Hepatocyte (in vitro differentiated cells): Measurements from ENCODE around the gene SLC22A12. TPM values are rescaled to one million over a fixed set of nuclear protein-coding genes. Genes with fewer than 3 reads are reported as not detected.
"Not testable (repeated sequence)": the region's sequence is repeated elsewhere in the genome, so short reads cannot be mapped to it uniquely, and the experiment has no call there.

Experiments
- DNase-seq: peaks from one replicate; pipeline ENCODE4 v3.0.0-alpha.2; 2016; ENCODE audit warnings: low spot score
- H2AFZ ChIP-seq: fragments of 200-600 bp; sonication (generic); 2 replicates; pipeline ENCODE4 v1.6.0; 2016; ENCODE audit warnings: antibody characterized with exemption, mild to moderate bottlenecking
- H3K27ac ChIP-seq: fragments of 200-600 bp; sonication (generic); 2 replicates; pipeline ENCODE4 v1.5.1; 2016; ENCODE audit warnings: mild to moderate bottlenecking
- H3K27me3 ChIP-seq: fragments of 200-600 bp; sonication (generic); 2 replicates; pipeline ENCODE4 v1.6.1; 2016
- H3K36me3 ChIP-seq: fragments of 200-600 bp; sonication (generic); replicated peaks from 2 replicates; pipeline ENCODE4 v1.5.1; 2016; ENCODE audit warnings: low read depth; ENCODE audit not compliant: insufficient read depth
- H3K4me1 ChIP-seq: fragments of 200-600 bp; sonication (generic); 2 replicates; pipeline ENCODE4 v1.5.1; 2016; ENCODE audit warnings: mild to moderate bottlenecking, moderate library complexity; ENCODE audit not compliant: insufficient read depth
- H3K4me2 ChIP-seq: fragments of 200-600 bp; sonication (generic); 2 replicates; pipeline ENCODE4 v1.6.0; 2016
- H3K4me3 ChIP-seq: fragments of 200-600 bp; sonication (generic); 2 replicates; pipeline ENCODE4 v1.5.1; 2016; ENCODE audit warnings: mild to moderate bottlenecking
- H3K79me2 ChIP-seq: fragments of 200-600 bp; sonication (generic); 2 replicates; pipeline ENCODE4 v1.6.0; 2017; ENCODE audit warnings: mild to moderate bottlenecking
- H3K9me2 ChIP-seq: fragments of 200-600 bp; sonication (generic); replicated peaks from 2 replicates; pipeline ENCODE4 v1.6.0; 2017; ENCODE audit warnings: mild to moderate bottlenecking; ENCODE audit not compliant: insufficient read depth
- H3K9me3 ChIP-seq: fragments of 200-600 bp; sonication (generic); 2 replicates; pipeline ENCODE4 v1.5.1; 2016; ENCODE audit warnings: low read depth, mild to moderate bottlenecking
- H4K20me1 ChIP-seq: fragments of 200-600 bp; sonication (generic); 2 replicates; pipeline ENCODE4 v1.6.0; 2016; ENCODE audit warnings: mild to moderate bottlenecking; ENCODE audit not compliant: insufficient read depth, poor library complexity, severe bottlenecking
- EZH2 ChIP-seq: fragments of 200-600 bp; sonication (generic); IDR thresholded peaks from 2 replicates; pipeline ENCODE4 v1.6.1; 2016; ENCODE audit warnings: antibody characterized with exemption, mild to moderate bottlenecking, borderline replicate concordance
- EZH2phosphoT487 ChIP-seq: fragments of 200-600 bp; sonication (generic); IDR thresholded peaks from one replicate; pipeline ENCODE4 v1.6.1; 2018; ENCODE audit warnings: antibody characterized with exemption, mild to moderate bottlenecking, low read depth, moderate library complexity; ENCODE audit not compliant: unreplicated experiment, severe bottlenecking
- WGBS: methylation state at CpG from one replicate; pipeline ENCODE4 v1.1.6; 2016; ENCODE audit warnings: low lambda C conversion rate; ENCODE audit errors: missing lambda C conversion rate; 5-methylcytosine and 5-hydroxymethylcytosine counted together
- polyA plus RNA-seq: library from polyadenylated mRNA; unstranded; fragments of >200 nt; fragmentation: Nextera tagmentation; extraction: Ambion mirVana; gene quantifications from 2 replicates; pipeline ENCODE4 v1.2.1, GENCODE V29; 2016
- total RNA-seq: library from RNA; depleted of rRNA; stranded (reverse); fragments of >200 nt; gene quantifications from 2 replicates; pipeline ENCODE4 v1.2.3, GENCODE V29; 2014
- TF ChIP-seq, protein P1 (sequence below): fragments of 200-600 bp; sonication (generic); IDR thresholded peaks from 2 replicates; pipeline ENCODE4 v1.5.1; 2016; ENCODE audit warnings: antibody characterized with exemption, mild to moderate bottlenecking; ENCODE audit not compliant: poor library complexity

The SLC22A12 gene
- total and polyA plus RNA-seq, 2 experiments from 2014 or later = 0.11 TPM; not detected in 1

DNA sequence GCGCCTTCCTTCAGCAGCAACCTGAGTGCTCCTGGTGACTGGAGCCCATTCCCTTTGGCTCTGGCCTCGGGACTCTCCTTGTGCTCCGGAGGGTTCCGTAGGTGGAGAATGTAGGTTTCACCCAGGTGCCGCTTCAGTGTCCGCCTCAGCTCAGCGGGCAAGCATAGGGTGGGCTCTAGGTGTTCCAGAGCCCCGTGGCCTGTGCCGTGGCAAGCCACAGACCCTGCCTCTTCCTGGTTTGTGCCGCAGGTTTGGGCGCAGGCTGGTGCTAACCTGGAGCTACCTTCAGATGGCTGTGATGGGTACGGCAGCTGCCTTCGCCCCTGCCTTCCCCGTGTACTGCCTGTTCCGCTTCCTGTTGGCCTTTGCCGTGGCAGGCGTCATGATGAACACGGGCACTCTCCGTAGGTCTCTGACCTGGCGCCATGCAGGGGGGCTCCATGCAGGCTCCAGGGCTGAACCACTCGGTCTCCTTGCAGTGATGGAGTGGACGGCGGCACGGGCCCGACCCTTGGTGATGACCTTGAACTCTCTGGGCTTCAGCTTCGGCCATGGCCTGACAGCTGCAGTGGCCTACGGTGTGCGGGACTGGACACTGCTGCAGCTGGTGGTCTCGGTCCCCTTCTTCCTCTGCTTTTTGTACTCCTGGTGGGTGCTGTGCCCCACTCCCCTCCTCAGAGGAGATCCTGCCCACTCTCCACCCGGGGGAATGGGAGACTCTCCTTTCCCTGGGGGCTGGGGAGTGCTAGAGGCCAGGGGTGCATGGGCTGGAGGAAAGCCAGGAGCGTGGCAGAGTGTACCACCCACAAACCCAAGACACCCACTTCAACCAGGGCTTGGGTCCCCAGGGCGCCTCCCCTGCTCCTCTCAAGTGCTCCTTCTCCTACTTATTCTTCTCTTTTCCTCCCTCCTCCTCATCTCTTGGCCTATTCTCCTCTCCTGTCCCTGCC, 2.4 kb downstream of the SLC22A12 start:
- TF ChIP-seq EZH2phosphoT487 = no peak
- no peak for TF ChIP-seq EZH2
- TF ChIP-seq, protein P1, sequence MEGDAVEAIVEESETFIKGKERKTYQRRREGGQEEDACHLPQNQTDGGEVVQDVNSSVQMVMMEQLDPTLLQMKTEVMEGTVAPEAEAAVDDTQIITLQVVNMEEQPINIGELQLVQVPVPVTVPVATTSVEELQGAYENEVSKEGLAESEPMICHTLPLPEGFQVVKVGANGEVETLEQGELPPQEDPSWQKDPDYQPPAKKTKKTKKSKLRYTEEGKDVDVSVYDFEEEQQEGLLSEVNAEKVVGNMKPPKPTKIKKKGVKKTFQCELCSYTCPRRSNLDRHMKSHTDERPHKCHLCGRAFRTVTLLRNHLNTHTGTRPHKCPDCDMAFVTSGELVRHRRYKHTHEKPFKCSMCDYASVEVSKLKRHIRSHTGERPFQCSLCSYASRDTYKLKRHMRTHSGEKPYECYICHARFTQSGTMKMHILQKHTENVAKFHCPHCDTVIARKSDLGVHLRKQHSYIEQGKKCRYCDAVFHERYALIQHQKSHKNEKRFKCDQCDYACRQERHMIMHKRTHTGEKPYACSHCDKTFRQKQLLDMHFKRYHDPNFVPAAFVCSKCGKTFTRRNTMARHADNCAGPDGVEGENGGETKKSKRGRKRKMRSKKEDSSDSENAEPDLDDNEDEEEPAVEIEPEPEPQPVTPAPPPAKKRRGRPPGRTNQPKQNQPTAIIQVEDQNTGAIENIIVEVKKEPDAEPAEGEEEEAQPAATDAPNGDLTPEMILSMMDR = no peak
- 91% methylated on average over 32 of the region's 32 CpGs for WGBS
- no peaks in the 10 kb centered on the region for H3K9me2 ChIP-seq

DNA sequence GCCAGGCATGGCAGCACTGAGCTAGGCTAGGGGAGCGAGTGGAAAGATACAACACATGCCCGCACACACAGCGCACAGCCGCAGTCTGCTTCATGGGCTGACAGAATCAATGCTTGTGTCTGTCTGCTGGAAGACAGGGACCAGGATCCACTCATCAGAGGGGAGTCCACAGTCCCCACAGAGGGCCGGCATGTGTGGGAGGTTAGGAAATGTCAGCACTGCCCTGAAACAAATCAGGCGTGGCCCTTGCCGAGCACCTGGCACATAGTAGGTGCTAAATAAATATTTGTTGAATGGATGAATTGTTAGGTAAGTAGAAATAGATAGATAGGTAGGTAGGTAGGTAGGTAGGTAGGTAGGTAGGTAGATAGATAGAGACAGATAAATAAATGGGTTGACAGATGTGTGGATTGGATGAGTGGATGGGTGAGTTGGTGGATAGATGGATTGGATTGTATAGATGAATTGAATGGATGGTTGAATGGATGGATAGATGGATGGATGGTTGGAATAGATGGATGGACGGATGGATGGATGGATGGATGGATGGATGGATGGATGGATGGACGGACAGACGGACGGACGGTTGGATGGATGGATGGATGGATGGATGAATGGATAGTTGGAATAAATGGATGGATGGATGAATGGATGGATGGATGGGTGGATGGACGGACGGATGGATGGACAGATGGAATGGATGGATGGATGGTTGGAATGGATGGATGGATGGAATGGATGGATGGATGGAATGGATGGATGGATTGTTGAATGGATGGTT, 3.3 kb downstream of the SLC22A12 start:
- Histone ChIP-seq H3K27me3 (no peaks in the 10 kb centered on the region), H2AFZ (no peak overlapping the region), H3K4me2 (no peak overlapping the region), H3K36me3 (no peaks in the 10 kb centered on the region), H3K79me2 (no peaks in the 10 kb centered on the region), H3K4me3 (no peak overlapping the region), H3K27ac (no peak overlapping the region), H3K9me3 (no peaks in the 10 kb centered on the region), H3K9me2 (no peaks in the 10 kb centered on the region), H4K20me1 (no peaks in the 10 kb centered on the region), H3K4me1 (no peaks in the 10 kb centered on the region)
- 93% methylated on average over 14 of the region's 14 CpGs for WGBS
- no peak for DNase-seq
- TF ChIP-seq EZH2phosphoT487 = no peak
- TF ChIP-seq, protein P1 = no peak
- no peak for TF ChIP-seq EZH2

More for the DNA sequence above, 2.4 kb downstream of the SLC22A12 start:
- Histone ChIP-seq H3K4me2 (no peak overlapping the region), H3K27ac (no peak overlapping the region), H3K36me3 (no peaks in the 10 kb centered on the region), H3K79me2 (no peaks in the 10 kb centered on the region), H2AFZ (no peak overlapping the region), H3K27me3 (no peaks in the 10 kb centered on the region), H3K4me1 (no peaks in the 10 kb centered on the region), H3K4me3 (no peak overlapping the region), H3K9me3 (no peaks in the 10 kb centered on the region), H4K20me1 (no peaks in the 10 kb centered on the region)
- DNase-seq = no peak

DNA sequence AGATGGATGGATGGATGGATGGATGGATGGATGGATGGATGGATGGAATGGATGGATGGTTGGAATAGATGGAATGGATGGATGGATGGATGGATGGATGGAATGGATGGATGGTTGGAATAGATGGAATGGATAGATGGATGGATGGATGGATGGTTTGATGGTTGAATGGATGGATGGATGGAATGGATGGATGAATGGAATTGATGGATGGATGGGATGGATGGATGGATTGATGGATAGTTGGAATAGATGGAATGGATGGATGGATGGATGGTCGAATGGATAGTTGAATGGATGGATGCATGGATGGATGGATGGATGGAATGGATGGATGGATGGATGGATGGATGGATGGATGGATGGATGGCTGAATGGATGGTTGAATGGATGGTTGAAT, 4.9 kb downstream of the SLC22A12 start:
- H3K4me3 ChIP-seq, DNase-seq, H3K79me2 ChIP-seq, H3K36me3 ChIP-seq, H2AFZ ChIP-seq, H3K27ac ChIP-seq, H3K9me2 ChIP-seq, H3K4me1 ChIP-seq, H3K4me2 ChIP-seq, H3K27me3 ChIP-seq, H3K9me3 ChIP-seq, H4K20me1 ChIP-seq: not testable (repeated sequence)
- WGBS = 70% methylated on average over 1 of the region's 1 CpG

DNA sequence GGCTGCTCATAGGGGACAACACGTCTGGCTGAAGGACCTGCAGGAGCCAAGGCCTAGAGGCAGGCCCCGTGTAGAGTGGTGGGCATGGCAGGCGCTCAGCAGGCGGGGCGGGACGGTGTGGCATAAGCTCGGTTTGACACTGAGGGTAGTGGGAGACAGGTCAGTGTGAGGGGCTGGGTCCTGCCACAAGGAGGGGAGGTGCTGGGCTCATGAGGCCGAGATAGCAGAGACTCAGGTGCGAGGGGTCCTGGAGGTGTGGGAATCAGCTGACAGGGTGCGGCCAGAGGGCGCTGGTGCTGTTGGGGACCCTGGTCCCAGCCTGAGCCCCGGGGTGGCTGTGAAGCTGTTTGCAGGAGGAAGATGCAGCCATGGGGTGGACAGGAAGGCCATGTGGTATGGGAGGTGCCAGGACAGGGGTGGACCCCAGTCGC, 6.7 kb downstream of the SLC22A12 start:
- no peaks in the 10 kb centered on the region for H3K9me3 ChIP-seq
- no peak overlapping the region for H3K4me2 ChIP-seq
- no peaks in the 10 kb centered on the region for H3K27me3 ChIP-seq
- no peaks in the 10 kb centered on the region for H3K36me3 ChIP-seq
- H4K20me1 ChIP-seq = no peaks in the 10 kb centered on the region
- WGBS = 90% methylated on average over 10 of the region's 13 CpGs
- no peaks in the 10 kb centered on the region for H3K9me2 ChIP-seq
- no peak overlapping the region for H2AFZ ChIP-seq
- no peaks in the 10 kb centered on the region for H3K4me1 ChIP-seq
- no peaks in the 10 kb centered on the region for H3K79me2 ChIP-seq
- no peak for DNase-seq
- TF ChIP-seq, protein P1 = no peak
- no peak for TF ChIP-seq EZH2phosphoT487
- TF ChIP-seq EZH2 = no peak
- H3K4me3 ChIP-seq = no peak overlapping the region
- H3K27ac ChIP-seq = no peak overlapping the region
